KBM-7 (cell line): ENCODE measurements around the gene GLYR1.

Experiments
- DNase-seq: peaks from one replicate; pipeline ENCODE4 v3.0.0-alpha.2; 2015
- in situ Hi-C: fragments of 300-500 bp; cut with MboI; formaldehyde crosslinking; loops from 2 replicates; pipeline ENCODE4 v1.14.3; 2020; ENCODE audit warnings: low sequenced_read_pairs, low pct_unique_long_range_greater_than_20kb, mixed read lengths

The GLYR1 gene

GRCh38 chr16:4814542-4815173 lies 32.4 kb downstream of the GLYR1 start:
- in situ Hi-C loops = no loop called here
- no peak for DNase-seq

GRCh38 chr16:4814046-4814445 lies 33.0 kb downstream of the GLYR1 start:
- in situ Hi-C loops = no loop called here
- DNase-seq = no peak

- in situ Hi-C loops = no loop called here
Measured at GRCh38 chr16:4813251-4814003, 33.7 kb downstream of the GLYR1 start.

GRCh38 chr16:4811773-4812172 lies 35.3 kb downstream of the GLYR1 start:
- in situ Hi-C loops = no loop called here
- no peak for DNase-seq

More at GRCh38 chr16:4813251-4814003, 33.7 kb downstream of the GLYR1 start:
- no peak for DNase-seq

- DNase-seq = no peak
- in situ Hi-C loops = no loop called here
Measured at GRCh38 chr16:4811242-4811641, 35.8 kb downstream of the GLYR1 start.

GRCh38 chr16:4806280-4806679 lies 40.8 kb downstream of the GLYR1 start:
- DNase-seq = no peak

GRCh38 chr16:4805231-4805630 lies 41.9 kb downstream of the GLYR1 start:
- in situ Hi-C loops = no loop called here
- DNase-seq = no peak

More at GRCh38 chr16:4806280-4806679, 40.8 kb downstream of the GLYR1 start:
- in situ Hi-C loops = no loop called here

GRCh38 chr16:4803898-4804762 lies 43.0 kb downstream of the GLYR1 start:
- in situ Hi-C loops = no loop called here
- no peak for DNase-seq

- in situ Hi-C loops = no loop called here
- no peak for DNase-seq
Measured at GRCh38 chr16:4803401-4803844, 43.7 kb downstream of the GLYR1 start.

- in situ Hi-C loops = no loop called here
- DNase-seq = peak; percentile 89
Measured at GRCh38 chr16:4802659-4803287, 44.3 kb downstream of the GLYR1 start.

- in situ Hi-C loops = no loop called here
- DNase-seq = peak; percentile 69
Measured at GRCh38 chr16:4801962-4802658, 45.0 kb downstream of the GLYR1 start, which contains the start of gene ROGDI. Gene ROGDI, minus strand, starts transcription at chr16:4802633. Its CDS starts 62 bp downstream, at chr16:4802571.

GRCh38 chr16:4801051-4801961 lies 45.8 kb downstream of the GLYR1 start:
- DNase-seq = no peak
- in situ Hi-C loops = no loop called here

GRCh38 chr16:4800290-4801041 lies 46.6 kb downstream of the GLYR1 start:
- in situ Hi-C loops = no loop called here
- DNase-seq = peak; percentile 72

GRCh38 chr16:4799171-4799855 lies 47.8 kb downstream of the GLYR1 start:
- in situ Hi-C loops = no loop called here

GRCh38 chr16:4798456-4798855 lies 48.6 kb downstream of the GLYR1 start:
- no peak for DNase-seq
- in situ Hi-C loops = no loop called here

More at GRCh38 chr16:4799171-4799855, 47.8 kb downstream of the GLYR1 start:
- DNase-seq = no peak

- DNase-seq = no peak
- in situ Hi-C loops = no loop called here
Measured at GRCh38 chr16:4797805-4798252, 49.3 kb downstream of the GLYR1 start.
